A549 (cell line): ENCODE results near the gene MBLAC1. TPM values are rescaled to one million over a fixed set of nuclear protein-coding genes. Genes with fewer than 3 reads are reported as not detected.

Experiments
- ATAC-seq, 2 experiments: fragments of 200-7000 bp in 1 of 2; fragments of >200 bp in 1 of 2; cut with Nextera tagmentation in 1 of 2; cut with Tn5 transposase in 1 of 2; 3 replicates each; pipeline versions ENCODE4 v1.8.0 to v1.9.1; 2018 to 2020; ENCODE audit warnings: mild to moderate bottlenecking in 1 of 2, moderate library complexity in 1 of 2
- CTCF ChIA-PET: fragments of 300-600 bp; sonication (Branson Sonifier 250); formaldehyde crosslinking; extraction: SDS; loops from one replicate; lab custom pipeline; 2021; ENCODE audit warnings: antibody characterized with exemption, inconsistent platforms; lab: Yijun Ruan, JAX
- POLR2A ChIA-PET: fragments of 350-600 bp; formaldehyde crosslinking; extraction: SDS; loops from one replicate; lab custom pipeline; 2021; ENCODE audit warnings: antibody characterized with exemption, inconsistent platforms; lab: Yijun Ruan, JAX
- DNase-seq, 2 experiments: peaks; one replicate each; pipeline versions ENCODE4 v3.0.0 to v3.0.0-alpha.2; 2011 to 2016; ENCODE audit warnings: low read depth in 1 of 2, low spot score in 1 of 2
- FAIRE-seq: peaks from 2 replicates; lab custom pipeline; 2011; peaks lifted over from hg19 to GRCh38; lab: Jason Lieb, UNC
- H3K27ac ChIP-seq, 2 experiments: fragments of >200 bp; sonication (Bioruptor Twin); formaldehyde crosslinking; 3 replicates each; pipeline ENCODE4 v1.5.1; 2016 to 2017
- H3K4me1 ChIP-seq: fragments of >200 bp; sonication (Bioruptor Twin); formaldehyde crosslinking; 3 replicates; pipeline ENCODE4 v1.6.1; 2016
- H3K4me2 ChIP-seq: fragments of >200 bp; sonication (Bioruptor Twin); formaldehyde crosslinking; 3 replicates; pipeline ENCODE4 v1.6.1; 2016
- H3K4me3 ChIP-seq: fragments of >200 bp; sonication (Bioruptor Twin); formaldehyde crosslinking; 3 replicates; pipeline ENCODE4 v1.5.1; 2016
- H3K9me3 ChIP-seq: fragments of >200 bp; sonication (Bioruptor Twin); formaldehyde crosslinking; 3 replicates; pipeline ENCODE4 v1.6.1; 2016
- BHLHE40 ChIP-seq: IDR thresholded peaks from 2 replicates; pipeline ENCODE4 v1.6.1; 2012; ENCODE audit warnings: low read depth, low read length, inconsistent platforms
- CBX2 ChIP-seq: fragments of 200-600 bp; sonication (generic); IDR thresholded peaks from 2 replicates; pipeline ENCODE4 v1.6.1; 2016; ENCODE audit warnings: low read depth, mild to moderate bottlenecking, borderline replicate concordance
- CEBPB ChIP-seq, 2 experiments: fragments of >200 bp in 1 of 2; sonication (Bioruptor Twin) in 1 of 2; formaldehyde crosslinking in 1 of 2; IDR thresholded peaks; 2 replicates each; pipeline ENCODE4 v1.6.1; 2012 to 2016
- ESRRA ChIP-seq: fragments of 150-350 bp; IDR thresholded peaks from 2 replicates; pipeline ENCODE4 v1.6.1; 2014; ENCODE audit warnings: mild to moderate bottlenecking, low read length, borderline replicate concordance
- FOSB ChIP-seq: fragments of 250-450 bp; sonication (Bioruptor Pico); IDR thresholded peaks from 2 replicates; pipeline ENCODE4 v1.5.0; 2020; ENCODE audit warnings: mild to moderate bottlenecking, moderate library complexity
- FOXS1 ChIP-seq: fragments of 250-450 bp; sonication (Bioruptor Pico); IDR thresholded peaks from 2 replicates; pipeline ENCODE4 v1.5.0; 2020; ENCODE audit warnings: mild to moderate bottlenecking, moderate library complexity
- HOXB5 ChIP-seq: fragments of 250-450 bp; sonication (Bioruptor Pico); IDR thresholded peaks from 2 replicates; pipeline ENCODE4 v1.5.0; 2020; ENCODE audit warnings: mild to moderate bottlenecking, moderate library complexity
- JUNB ChIP-seq: fragments of >200 bp; sonication (Bioruptor Twin); formaldehyde crosslinking; IDR thresholded peaks from 2 replicates; pipeline ENCODE4 v1.6.1; 2016
- KDM1A ChIP-seq: fragments of 200-600 bp; sonication (generic); IDR thresholded peaks from 2 replicates; pipeline ENCODE4 v1.6.1; 2016; ENCODE audit warnings: low read depth, mild to moderate bottlenecking
- MYC ChIP-seq: IDR thresholded peaks from 2 replicates; pipeline ENCODE4 v1.6.1; 2012; ENCODE audit warnings: mild to moderate bottlenecking, inconsistent platforms, low read length, improper control_type of control experiment, borderline replicate concordance
- NFE2L2 ChIP-seq: fragments of 150-350 bp; conservative IDR thresholded peaks from 2 replicates; pipeline ENCODE4 v1.6.1; 2014; ENCODE audit warnings: low read length
- NPAS2 ChIP-seq: fragments of 250-450 bp; sonication (Bioruptor Pico); IDR thresholded peaks from 2 replicates; pipeline ENCODE4 v1.8.0; 2022; ENCODE audit warnings: mild to moderate bottlenecking, moderate library complexity, borderline replicate concordance
- NR3C1 ChIP-seq: fragments of >200 bp; sonication (Bioruptor Twin); formaldehyde crosslinking; IDR thresholded peaks from 3 replicates; pipeline ENCODE4 v1.6.1; 2017
- PHF8 ChIP-seq: fragments of 200-600 bp; sonication (generic); IDR thresholded peaks from 2 replicates; pipeline ENCODE4 v1.6.1; 2016; ENCODE audit warnings: low read depth, mild to moderate bottlenecking, antibody characterized with exemption, moderate library complexity, borderline replicate concordance
- POLR2A ChIP-seq: IDR thresholded peaks from 2 replicates; pipeline ENCODE4 v1.6.1; 2012; ENCODE audit warnings: mild to moderate bottlenecking, low read length
- RAD21 ChIP-seq, 2 experiments: fragments of >200 bp in 1 of 2; sonication (Bioruptor Twin) in 1 of 2; formaldehyde crosslinking in 1 of 2; IDR thresholded peaks in 1 of 2; conservative IDR thresholded peaks in 1 of 2; 2 replicates in 1 of 2; 3 replicates in 1 of 2; pipeline ENCODE4 v1.6.1; 2012 to 2018; ENCODE audit warnings: inconsistent platforms in 1 of 2
- SMC3 ChIP-seq: fragments of >200 bp; sonication (Bioruptor Twin); formaldehyde crosslinking; IDR thresholded peaks from 3 replicates; pipeline ENCODE4 v1.6.1; 2018; ENCODE audit warnings: inconsistent platforms
- SREBF2 ChIP-seq: fragments of 450-650 bp; IDR thresholded peaks from 2 replicates; pipeline ENCODE4 v1.6.1; 2014; ENCODE audit warnings: mild to moderate bottlenecking, moderate library complexity
- TFCP2L1 ChIP-seq: fragments of 250-450 bp; sonication (Bioruptor Pico); IDR thresholded peaks from 2 replicates; pipeline ENCODE4 v1.5.0; 2021; ENCODE audit warnings: mild to moderate bottlenecking
- ZFP36 ChIP-seq: fragments of 450-650 bp; IDR thresholded peaks from 2 replicates; pipeline ENCODE4 v1.6.1; 2014; ENCODE audit warnings: borderline replicate concordance; ENCODE audit not compliant: partially characterized antibody
- ZNF302 ChIP-seq: fragments of 250-450 bp; sonication (Bioruptor Pico); IDR thresholded peaks from 2 replicates; pipeline ENCODE4 v1.9.0; 2021; ENCODE audit warnings: inconsistent platforms, mild to moderate bottlenecking, moderate library complexity
- ZSCAN20 ChIP-seq: fragments of 250-450 bp; sonication (Bioruptor Pico); IDR thresholded peaks from 2 replicates; pipeline ENCODE4 v1.8.0; 2022; ENCODE audit warnings: mild to moderate bottlenecking, moderate library complexity
- WGBS: methylation state at CpG from one replicate; pipeline ENCODE4 v1.1.6; 2017; ENCODE audit errors: missing lambda C conversion rate; 5-methylcytosine and 5-hydroxymethylcytosine counted together
- polyA plus RNA-seq, 4 experiments: library from polyadenylated mRNA; depleted of rRNA in 3 of 4; stranded (reverse); fragments of >200 nt; fragmentation: RNase III in 1 of 4; extraction: RNeasy Plus Mini Kit Qiagen cat#74134 plus additional on column Dnase treatment in 1 of 4; gene quantifications; 2 replicates in 3 of 4; 3 replicates in 1 of 4; pipeline ENCODE4 v1.2.3, GENCODE V29; 2011 to 2017
- TF ChIP-seq, protein P1 (sequence below): fragments of >200 bp; sonication (Bioruptor Twin); formaldehyde crosslinking; IDR thresholded peaks from 3 replicates; pipeline ENCODE4 v1.5.1; 2016
- TF ChIP-seq, protein P2 (sequence below): fragments of 450-650 bp; IDR thresholded peaks from 2 replicates; pipeline ENCODE4 v1.6.1; 2014; ENCODE audit warnings: antibody characterized with exemption
- TF ChIP-seq, protein P3 (sequence below): fragments of >200 bp; sonication (Bioruptor Twin); formaldehyde crosslinking; IDR thresholded peaks from 2 replicates; pipeline ENCODE4 v1.6.1; 2016
- TF ChIP-seq, protein P4 (sequence below): fragments of 150-350 bp; IDR thresholded peaks from 2 replicates; pipeline ENCODE4 v1.6.1; 2014; ENCODE audit warnings: low read depth, mild to moderate bottlenecking, low read length

The MBLAC1 gene
- polyA plus RNA-seq, 2 of the 4 experiments (the other 2 are of a cell fraction) = 0.63 to 2.6 TPM

DNA sequence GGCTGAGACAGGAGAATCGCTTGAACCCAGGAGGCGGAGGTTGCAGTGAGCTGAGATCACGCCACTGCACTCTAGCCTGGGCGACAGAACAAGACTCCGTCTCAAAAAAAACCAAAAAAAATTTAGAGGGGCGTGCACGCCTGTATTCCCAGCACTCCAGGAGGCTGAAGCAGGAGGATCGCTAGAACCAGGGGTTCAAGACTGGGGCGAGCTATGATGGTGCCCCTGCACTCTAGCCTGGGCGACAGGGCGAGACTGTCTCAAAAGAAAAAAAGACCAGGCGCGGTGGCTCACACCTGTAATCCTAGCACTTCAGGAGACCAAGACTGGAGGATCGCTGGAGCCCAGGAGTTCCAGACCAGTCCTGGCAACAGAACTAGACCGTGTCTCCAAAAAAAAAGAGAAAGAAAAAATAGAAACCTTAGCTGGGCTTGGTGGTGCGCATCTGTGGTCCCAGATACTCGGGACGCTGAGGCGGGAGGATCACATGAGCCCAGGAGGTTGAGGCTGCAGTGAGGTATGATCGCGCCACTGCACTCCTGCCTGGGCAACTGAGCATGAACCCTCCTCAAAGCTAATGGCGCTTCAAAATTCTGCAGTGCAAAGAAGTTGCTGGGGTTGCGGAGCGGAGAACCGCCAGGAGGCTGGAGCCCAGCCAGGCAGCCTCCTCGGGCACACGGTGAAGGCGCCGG, 382 bp upstream of the MBLAC1 start (continued):
- TF ChIP-seq, protein P1, sequence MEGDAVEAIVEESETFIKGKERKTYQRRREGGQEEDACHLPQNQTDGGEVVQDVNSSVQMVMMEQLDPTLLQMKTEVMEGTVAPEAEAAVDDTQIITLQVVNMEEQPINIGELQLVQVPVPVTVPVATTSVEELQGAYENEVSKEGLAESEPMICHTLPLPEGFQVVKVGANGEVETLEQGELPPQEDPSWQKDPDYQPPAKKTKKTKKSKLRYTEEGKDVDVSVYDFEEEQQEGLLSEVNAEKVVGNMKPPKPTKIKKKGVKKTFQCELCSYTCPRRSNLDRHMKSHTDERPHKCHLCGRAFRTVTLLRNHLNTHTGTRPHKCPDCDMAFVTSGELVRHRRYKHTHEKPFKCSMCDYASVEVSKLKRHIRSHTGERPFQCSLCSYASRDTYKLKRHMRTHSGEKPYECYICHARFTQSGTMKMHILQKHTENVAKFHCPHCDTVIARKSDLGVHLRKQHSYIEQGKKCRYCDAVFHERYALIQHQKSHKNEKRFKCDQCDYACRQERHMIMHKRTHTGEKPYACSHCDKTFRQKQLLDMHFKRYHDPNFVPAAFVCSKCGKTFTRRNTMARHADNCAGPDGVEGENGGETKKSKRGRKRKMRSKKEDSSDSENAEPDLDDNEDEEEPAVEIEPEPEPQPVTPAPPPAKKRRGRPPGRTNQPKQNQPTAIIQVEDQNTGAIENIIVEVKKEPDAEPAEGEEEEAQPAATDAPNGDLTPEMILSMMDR = no peak
- TF ChIP-seq RAD21 (conservative IDR thresholded peaks at IDR 0.05 in 1 of 2, IDR thresholded peaks at IDR 0.05 in 1 of 2) (no peak), NFE2L2 (no peak), KDM1A (peak; percentile 88), SREBF2 (no peak), FOXS1 (no peak), SMC3 (0 out of 3 replicates have a peak, but pooled peaks have one; percentile 15), POLR2A (no peak), ZNF302 (CRISPR knock-in tag) (no peak), CBX2 (no peak), HOXB5 (CRISPR knock-in tag) (no peak), BHLHE40 (no peak), ZSCAN20 (no peak), MYC (no peak), NR3C1 (no peak), CEBPB (IDR thresholded peaks at IDR 0.05) (no peak), FOSB (CRISPR knock-in tag) (no peak), JUNB (no peak), PHF8 (no peak), ZFP36 (no peak), ESRRA (no peak), NPAS2 (CRISPR knock-in tag) (no peak)
- TF ChIP-seq, protein P2, sequence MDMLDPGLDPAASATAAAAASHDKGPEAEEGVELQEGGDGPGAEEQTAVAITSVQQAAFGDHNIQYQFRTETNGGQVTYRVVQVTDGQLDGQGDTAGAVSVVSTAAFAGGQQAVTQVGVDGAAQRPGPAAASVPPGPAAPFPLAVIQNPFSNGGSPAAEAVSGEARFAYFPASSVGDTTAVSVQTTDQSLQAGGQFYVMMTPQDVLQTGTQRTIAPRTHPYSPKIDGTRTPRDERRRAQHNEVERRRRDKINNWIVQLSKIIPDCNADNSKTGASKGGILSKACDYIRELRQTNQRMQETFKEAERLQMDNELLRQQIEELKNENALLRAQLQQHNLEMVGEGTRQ = no peak
- TF ChIP-seq, protein P3, sequence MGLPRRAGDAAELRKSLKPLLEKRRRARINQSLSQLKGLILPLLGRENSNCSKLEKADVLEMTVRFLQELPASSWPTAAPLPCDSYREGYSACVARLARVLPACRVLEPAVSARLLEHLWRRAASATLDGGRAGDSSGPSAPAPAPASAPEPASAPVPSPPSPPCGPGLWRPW = no peak
- TF ChIP-seq, protein P4, sequence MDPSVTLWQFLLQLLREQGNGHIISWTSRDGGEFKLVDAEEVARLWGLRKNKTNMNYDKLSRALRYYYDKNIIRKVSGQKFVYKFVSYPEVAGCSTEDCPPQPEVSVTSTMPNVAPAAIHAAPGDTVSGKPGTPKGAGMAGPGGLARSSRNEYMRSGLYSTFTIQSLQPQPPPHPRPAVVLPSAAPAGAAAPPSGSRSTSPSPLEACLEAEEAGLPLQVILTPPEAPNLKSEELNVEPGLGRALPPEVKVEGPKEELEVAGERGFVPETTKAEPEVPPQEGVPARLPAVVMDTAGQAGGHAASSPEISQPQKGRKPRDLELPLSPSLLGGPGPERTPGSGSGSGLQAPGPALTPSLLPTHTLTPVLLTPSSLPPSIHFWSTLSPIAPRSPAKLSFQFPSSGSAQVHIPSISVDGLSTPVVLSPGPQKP = no peak

DNA sequence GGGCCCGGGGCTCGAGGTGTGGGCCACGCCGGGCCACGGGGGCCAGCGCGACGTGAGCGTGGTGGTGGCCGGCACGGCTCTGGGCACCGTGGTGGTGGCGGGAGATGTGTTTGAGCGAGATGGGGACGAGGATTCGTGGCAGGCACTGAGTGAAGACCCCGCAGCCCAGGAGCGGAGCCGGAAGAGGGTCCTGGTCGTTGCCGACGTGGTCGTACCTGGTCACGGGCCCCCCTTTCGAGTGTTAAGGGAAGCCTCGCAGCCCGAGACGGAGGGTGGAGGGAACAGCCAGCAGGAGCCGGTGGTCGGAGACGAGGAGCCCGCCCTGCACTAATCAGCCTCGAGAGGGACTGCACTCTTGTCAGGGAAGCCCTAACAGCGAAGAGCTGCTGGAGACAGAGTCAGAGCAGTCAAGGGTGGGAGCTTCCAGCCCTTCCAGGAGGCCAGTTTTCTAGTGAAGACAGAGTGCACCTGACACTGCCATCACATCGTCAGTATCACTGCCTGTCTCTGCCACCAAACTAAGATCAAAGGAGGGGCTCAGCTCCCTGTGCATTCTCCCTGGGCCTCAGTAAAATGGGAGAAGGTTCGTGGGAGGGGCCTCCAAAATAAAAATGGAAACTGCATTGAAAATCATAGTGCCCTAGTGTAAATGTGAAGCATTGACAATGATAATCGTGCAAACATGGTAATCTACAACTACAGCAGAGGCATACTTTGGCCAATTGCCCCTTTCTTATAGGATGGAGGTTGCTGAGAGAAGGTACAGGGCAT, 1.3 kb downstream of the MBLAC1 start:
- Histone ChIP-seq H3K4me1 (peaks cover 30% of the 10 kb centered on the region), H3K4me3 (peak overlapping the region; percentile 64), H3K27ac (peak overlapping the region; percentile 90 to 94), H3K4me2 (peak overlapping the region; percentile 62), H3K9me3 (no peaks in the 10 kb centered on the region)
- FAIRE-seq (no peak), ATAC-seq (peak in 1 of 2 experiments; percentile 4; a peak in 1 of 6 replicates), DNase-seq (no peak)
- TF ChIP-seq TFCP2L1 = no peak
- ChIA-PET CTCF (interaction anchor here (1.1 to 13.2 kb wide), 6 partner anchors 23 to 280 kb away, joined by 3 to 245 read pairs (median 8); partner anchors contain the start of genes AP4M1, GJC3, LAMTOR4 and MCM7), POLR2A (interaction anchor here (3.4 kb wide), 1 partner anchor 27 kb away, joined by 8 read pairs; the partner anchor contains the start of genes AP4M1 and MCM7)
- whole genome bisulfite sequencing = 56% methylated on average over 35 of the region's 37 CpGs
